Fibroblast of peridontal ligament (primary cell): ENCODE results near the gene ENO2.
"Not testable (repeated sequence)": the region's sequence is repeated elsewhere in the genome, so short reads cannot be mapped to it uniquely, and the experiment has no call there.

Source experiments
- DNase-seq: peaks from one replicate; pipeline ENCODE4 v3.0.0-alpha.2; 2010; ENCODE audit errors: extremely low read depth

Gene ENO2

DNA sequence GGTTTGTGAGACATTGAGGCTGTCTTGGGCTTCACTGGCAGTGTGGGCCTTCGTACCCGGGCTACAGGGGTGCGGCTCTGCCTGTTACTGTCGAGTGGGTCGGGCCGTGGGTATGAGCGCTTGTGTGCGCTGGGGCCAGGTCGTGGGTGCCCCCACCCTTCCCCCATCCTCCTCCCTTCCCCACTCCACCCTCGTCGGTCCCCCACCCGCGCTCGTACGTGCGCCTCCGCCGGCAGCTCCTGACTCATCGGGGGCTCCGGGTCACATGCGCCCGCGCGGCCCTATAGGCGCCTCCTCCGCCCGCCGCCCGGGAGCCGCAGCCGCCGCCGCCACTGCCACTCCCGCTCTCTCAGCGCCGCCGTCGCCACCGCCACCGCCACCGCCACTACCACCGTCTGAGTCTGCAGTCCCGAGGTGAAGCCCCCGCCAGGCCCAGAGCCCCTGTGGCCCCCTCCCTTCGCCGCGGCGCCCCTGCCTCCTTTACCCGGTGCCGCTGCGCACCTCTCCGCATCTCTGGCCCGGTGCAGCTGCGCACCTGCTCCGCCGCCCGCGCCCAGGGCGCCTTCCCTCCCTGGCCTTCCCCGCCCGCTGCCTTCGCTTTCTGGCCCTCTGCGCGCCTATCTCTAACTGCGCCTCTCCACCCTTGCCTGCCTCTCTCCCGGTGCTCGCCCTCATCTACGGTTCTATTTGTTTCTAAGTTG lies at the start of gene ENO2:
Gene ENO2, plus strand, starts transcription at position 335 of the 701 bp plus-strand sequence. CDS start 1,253 bp downstream, outside the sequence.
- DNase-seq, result peak; percentile 52

DNA sequence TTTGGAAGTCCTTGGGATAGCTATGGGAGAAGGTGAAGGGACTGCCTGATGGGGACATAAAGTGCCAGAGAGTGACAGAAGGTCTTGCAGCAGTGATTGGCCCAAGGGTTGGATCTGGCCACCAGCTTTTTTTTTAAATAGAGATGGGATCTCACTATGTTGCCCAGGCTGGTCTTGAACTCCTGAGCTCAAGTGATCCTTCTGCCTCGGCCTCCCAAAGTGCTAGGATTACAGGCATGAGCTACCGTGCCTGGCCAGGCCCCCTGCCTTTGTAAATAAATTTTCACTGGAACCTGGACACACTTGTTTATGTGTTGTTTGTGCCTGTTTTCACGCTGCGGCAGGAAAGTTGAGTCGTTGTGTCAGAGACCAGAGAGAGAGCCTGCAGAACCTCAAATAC lies 49.1 kb upstream of the ENO2 start:
- DNase-seq, result not testable (repeated sequence)

DNA sequence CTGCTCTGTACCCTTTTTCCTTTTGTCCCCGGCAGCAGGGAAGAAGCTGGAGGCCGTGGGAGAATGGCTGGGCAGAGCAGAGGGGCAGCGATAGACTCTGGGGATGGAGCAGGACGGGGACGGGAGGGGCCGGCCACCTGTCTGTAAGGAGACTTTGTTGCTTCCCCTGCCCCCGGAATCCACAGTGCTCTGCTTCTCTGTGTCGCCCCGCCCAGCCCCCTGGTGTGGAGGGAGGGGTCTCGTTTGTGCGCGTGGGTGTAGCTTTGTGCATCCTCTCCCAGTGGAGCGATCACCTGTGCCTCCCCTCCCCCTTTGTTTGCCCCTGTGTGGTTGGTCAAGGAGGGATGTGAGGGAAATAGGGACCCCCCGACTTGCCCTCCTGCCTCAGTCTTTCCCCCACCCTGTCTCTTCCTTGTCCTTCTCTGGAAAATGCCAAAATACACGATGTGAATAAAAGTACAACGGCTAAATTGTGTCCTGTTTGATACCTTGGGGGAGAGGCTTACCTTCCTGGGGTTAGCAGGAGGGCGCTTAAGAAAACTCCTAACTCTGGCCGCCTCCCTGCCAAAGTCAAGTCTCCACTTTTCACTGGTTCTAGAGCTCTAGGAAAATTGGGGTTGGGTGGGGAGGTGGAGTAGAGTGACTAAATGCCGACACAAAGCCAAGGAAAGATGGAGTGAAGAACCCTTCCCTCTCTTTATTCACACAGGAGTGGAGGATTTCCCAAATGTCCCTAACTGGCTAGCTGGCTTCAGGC lies 48.0 kb upstream of the ENO2 start:
- DNase-seq, result no peak

DNA sequence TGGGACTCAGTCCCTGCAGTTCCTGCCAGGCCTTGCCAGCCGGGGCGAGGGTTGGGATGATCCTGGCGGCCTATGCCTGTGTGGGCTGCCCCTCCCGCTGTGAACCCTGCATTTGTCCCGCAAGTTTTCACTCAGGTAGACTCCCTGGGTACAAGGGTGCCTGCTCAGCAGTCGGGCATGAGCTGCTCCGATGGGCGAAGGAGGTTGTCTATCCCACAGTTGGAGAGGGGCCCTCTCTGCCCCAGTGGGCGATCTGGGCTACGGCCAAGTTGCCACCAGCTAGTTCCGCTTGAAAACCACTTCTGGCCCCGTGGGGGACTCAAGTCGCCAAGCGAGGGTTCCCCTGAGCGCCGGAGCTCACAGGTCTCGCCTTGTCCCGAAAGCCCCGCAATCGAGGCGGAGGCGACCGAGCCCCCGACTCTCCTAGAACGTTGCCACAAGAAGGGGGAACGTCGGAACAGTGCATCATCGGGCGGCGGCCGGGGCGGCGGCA lies 47.4 kb upstream of the ENO2 start:
- DNase-seq, result peak; percentile 5

DNA sequence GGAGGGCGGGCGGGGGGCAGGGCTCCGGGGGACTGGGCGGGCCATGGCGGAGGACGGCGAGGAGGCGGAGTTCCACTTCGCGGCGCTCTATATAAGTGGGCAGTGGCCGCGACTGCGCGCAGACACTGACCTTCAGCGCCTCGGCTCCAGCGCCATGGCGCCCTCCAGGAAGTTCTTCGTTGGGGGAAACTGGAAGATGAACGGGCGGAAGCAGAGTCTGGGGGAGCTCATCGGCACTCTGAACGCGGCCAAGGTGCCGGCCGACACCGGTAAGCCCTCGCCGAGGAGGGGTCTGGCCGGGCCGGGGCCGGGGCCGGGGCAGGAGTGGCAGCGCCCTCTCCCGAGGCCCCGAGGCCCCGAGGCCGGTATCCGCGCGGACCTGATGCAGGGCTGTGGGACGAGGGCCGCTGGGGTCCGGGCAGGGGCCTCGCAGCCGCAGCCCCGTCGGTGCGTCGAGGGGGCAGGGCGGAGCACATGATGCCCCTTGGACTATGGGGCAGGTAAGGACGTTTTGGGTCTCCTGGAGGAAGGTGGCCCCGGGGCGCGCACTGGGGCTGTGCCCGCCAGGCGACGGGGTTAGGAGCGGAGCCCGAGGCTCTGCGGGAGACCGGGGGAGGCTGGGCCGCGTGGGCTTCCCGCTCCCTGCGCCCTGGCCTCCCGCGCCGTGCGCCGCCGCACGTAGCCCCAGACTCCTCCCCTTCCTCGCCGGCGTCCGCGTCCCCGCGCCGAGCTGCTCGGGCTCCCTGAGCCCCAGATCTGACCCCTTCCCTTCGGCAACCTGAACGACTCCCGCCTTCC lies 46.8 kb upstream of the ENO2 start, which contains the start of gene TPI1:
Gene TPI1, plus strand, starts transcription at position 119 of the 798 bp plus-strand sequence. Its CDS starts 36 bp downstream, at position 155.
- DNase-seq, result peak; percentile 74

DNA sequence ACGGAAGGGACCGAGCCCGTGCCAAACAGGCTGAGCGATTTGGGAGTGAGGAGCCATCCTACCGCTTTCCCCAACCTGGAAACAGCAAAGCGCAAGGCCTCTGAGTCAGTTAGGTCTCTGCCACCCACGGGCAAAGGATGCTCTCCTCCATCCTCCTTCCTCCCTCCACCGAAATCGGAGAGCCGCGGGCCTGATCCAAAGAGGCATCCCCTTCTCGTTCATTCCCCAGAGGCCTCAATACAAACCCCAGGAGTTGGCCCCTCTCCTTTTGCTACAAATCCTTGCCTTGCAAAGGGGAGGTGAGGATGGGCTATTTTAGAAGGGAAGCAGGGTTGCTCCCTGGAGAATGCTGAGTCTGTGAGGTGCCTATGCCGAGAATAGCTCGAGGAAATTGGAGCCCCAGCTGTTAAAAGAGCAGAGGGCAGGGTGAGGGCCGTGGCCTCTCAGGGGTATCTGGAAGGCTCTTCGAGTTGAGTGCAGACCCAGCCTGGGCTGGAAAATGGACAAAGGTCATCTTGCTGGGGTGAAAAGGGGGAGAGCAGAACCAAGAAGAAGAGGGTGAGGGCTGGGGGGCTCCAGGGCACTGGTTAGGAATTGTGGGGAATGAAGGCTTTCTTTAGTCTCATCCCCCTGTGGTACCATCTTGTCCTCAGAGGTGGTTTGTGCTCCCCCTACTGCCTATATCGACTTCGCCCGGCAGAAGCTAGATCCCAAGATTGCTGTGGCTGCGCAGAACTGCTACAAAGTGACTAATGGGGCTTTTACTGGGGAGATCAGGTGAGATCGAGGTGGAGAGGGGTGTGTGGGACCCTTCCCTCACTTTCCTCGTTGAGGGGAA lies 46.0 kb upstream of the ENO2 start:
- DNase-seq, result peak; percentile 25

DNA sequence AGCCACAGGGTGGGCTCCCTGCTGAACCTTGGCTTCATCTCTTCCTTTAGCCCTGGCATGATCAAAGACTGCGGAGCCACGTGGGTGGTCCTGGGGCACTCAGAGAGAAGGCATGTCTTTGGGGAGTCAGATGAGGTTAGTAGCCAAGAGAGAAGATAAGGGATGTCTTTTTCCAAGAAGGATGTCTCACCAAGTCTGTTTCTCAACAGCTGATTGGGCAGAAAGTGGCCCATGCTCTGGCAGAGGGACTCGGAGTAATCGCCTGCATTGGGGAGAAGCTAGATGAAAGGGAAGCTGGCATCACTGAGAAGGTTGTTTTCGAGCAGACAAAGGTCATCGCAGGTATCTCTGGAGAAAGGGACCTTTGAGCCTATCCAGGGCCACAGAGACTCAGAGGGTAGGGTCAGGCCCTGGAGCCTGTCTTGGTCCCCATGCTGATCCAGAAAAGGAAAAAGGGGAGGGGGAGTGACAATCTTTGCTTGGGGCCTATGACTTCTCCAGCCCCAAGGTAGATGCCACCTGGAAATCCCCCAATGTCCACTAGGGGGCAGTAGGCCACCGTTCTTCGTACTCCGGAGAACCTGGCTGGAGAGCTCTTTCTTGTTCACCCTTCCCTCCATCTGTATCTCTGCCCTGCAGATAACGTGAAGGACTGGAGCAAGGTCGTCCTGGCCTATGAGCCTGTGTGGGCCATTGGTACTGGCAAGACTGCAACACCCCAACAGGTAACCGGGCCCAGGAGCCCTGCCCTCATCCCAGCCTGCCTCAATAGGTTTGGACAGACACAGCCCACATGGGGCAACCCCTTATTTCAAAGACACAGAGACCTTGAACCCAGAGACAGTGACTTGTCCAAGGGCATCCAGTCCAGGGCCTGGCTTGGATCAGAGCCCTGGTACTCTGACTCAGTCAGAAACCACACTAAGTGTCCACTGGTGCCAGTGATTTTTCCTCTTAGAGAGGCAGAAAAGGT lies 45.0 kb upstream of the ENO2 start:
- peak; percentile 76 for DNase-seq

DNA sequence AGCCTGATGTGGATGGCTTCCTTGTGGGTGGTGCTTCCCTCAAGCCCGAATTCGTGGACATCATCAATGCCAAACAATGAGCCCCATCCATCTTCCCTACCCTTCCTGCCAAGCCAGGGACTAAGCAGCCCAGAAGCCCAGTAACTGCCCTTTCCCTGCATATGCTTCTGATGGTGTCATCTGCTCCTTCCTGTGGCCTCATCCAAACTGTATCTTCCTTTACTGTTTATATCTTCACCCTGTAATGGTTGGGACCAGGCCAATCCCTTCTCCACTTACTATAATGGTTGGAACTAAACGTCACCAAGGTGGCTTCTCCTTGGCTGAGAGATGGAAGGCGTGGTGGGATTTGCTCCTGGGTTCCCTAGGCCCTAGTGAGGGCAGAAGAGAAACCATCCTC lies 44.1 kb upstream of the ENO2 start:
- DNase-seq, result not testable (repeated sequence)

DNA sequence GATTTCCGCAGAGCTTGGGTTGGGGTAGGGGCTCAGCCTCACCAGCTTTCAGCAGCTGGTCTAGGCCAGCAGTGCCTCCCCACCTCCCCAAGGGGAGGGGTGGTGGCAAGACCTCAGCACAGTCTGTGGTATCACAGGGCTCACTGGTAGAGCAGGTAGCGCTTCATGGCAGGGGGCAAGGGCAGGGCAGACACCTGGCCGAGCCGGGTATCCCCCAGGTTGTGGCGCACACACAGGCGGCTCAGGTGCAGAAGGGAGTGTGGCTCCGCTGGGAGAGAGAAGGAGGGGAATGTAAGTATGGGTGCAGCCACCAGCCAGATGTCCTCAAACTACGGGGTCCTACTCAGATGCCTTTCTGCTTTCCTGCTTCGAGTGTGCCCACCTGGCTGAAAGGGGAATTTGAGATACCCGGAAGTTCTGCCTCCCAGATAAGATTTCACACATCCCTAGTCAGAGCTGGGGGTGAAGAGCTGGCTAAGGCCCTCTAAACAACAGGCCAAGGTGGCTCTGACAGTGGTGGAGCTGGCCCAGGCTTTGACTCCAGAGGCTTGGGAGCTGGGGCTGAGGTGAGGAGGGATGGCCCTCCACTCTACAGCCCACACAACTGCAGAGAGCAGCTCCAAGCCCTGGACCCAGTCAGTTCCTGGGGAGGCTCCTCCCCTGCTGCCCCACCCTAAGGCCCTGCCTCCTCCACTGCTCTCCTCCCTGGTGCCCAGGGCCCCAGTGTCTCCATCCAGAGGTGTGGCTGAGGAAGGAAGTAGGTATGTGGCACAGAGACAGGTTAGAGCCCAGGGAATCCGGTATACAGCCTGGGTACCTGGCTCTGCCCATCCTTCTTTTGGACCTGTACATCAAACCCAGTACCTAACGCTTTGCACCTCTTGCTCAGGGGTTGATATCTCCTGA lies 43.1 kb upstream of the ENO2 start:
- DNase-seq, result no peak

DNA sequence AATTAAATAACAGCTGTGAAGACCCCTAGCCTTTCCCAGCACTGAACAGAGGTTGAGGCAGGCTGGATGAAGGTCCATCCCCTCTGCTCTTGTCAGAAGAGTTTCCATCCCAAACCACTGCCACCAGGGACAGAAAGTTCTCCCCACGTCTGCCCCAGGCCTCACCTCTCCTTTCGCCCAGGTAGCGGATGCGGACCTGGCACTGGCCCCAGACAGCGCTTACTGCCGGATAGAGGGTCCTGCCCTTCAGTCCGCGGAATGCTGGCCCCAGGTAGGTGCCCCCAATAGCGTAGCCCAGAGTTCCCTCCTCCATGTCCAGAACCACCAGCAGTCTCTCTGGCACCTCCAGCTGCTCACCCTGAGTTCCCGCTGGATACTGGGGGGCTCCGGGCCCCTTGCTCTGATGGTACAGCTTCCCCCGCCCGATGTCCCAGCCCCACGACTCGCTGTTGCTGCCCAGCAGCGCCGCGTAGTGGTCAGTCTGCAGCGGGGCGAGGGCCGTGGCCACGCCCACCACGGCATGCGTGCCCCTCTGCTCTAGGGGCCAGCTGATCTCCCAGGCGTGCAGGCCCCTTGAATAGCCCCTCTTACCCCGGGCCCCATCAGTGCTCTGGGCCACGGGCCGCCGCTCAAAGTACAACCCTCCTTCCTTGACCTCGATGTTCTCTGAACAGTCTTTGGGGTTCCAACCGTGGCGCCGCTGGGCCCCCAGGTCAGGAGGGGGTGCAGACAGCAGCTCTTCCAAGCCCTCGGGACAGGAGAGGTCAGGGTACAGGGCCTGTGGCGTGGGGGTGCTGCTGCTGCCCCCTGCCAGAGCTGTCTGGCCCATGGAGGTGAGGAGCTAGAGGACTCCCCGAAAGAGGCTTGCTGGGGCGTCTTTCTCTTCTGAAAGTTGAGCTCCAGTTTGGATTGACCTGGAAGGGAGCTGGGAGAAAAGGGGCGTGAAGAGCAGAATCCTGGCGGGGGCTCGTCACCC lies 42.0 kb upstream of the ENO2 start:
- DNase-seq, result peak; percentile 50

DNA sequence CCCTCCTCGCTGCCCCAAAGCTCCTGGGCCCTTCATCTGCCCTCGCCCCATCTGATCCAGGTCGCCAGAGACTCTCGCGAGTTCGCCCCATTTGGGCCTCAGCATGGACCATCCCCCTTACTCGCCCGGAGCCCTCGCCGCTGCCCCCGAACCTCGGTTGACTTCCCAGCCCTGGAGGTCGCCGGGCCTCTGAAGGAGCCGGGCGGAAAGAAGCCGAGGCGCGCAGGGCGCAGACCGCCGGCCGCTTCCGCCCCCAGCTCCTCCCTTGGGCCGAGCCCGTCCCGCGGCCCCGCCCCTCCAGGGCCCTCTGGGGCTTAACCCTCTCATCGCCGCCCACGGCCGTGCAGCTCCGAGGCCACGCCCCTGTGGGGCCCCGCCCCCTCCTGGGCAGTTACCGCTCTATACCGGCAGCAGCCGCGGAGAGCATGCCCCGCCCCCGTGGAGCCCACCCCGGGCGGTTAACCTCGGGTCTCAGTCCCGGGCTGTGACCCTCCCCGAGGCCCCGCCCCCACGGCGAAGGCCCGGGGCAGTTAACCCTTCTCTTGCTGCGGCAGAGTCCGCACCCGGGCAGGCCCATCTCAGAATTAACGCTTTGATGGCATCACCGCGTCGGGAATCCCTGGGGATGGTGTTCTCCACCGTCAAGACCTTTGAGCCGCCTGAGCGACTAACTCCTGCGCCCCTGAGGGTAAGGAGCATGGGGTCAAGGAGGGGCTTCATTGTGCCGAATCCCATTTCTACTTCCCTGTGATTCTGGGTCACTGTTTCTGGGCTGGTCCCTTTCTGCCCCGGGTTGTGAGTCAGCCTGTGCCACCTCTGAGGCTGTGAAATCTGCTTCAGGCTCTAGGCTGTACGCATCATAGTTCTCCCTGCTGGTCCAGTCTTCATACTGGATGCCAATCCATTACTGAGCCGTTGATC lies 41.0 kb upstream of the ENO2 start, which contains the start of gene SPSB2:
Gene SPSB2, minus strand, starts transcription at position 210 of the 921 bp plus-strand sequence. CDS start 402 bp downstream, outside the sequence.
- peak; percentile 90 for DNase-seq

DNA sequence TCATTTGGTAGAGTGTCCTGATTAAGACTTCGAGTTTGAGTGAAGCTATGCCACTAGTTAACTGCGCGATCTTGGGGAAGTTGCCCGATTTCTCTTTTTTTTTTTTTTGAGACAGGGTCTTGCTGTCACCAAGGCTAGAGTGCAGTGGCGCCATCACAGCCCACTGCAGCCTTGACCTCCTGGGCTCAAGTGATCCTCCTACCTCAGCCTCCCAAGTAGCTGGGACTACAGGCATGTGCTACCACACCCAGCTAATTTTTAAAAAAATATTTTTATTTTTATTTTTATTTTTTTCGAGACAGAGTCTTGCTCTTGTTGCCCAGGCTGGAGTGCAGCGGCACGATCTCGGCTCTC lies 40.4 kb upstream of the ENO2 start:
- DNase-seq, result not testable (repeated sequence)

DNA sequence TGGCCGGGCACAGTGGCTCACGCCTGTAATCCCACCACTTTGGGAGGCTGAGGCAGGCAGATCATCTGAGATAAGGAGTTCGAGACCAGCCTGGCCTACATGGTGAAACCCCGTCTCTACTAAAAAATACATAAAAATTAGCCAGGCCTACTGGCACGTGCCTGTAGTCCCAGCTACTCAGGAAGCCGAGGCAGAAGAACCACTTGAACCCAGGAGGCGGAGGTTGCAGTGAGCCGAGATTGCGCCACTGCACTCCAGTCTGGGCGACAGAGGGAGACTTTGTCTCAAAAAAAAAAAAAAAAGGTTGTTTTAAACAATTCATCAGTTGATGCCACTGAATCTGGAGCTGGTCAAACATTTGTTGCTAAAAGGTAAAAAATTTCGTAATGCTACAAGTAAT lies 34.6 kb upstream of the ENO2 start:
- not testable (repeated sequence) for DNase-seq

DNA sequence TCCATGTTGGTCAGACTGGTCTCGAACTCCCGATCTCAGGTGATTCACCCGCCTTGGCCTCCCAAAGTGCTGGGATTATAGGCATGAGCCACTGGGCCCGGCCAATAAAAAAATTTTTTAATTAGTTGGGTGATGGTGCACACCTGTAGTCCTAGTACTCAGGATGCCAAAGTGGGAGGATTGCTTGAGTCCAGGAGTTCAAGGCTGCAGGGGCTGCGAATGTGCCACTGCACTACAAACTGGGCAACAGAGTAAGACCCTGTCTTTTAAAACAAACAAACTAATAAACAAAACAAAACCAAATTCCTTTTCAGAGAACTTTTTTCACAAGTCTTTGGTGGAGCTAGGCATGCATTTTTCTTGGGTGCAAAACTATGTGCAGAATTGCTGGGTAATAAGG lies 31.1 kb upstream of the ENO2 start:
- no peak for DNase-seq

DNA sequence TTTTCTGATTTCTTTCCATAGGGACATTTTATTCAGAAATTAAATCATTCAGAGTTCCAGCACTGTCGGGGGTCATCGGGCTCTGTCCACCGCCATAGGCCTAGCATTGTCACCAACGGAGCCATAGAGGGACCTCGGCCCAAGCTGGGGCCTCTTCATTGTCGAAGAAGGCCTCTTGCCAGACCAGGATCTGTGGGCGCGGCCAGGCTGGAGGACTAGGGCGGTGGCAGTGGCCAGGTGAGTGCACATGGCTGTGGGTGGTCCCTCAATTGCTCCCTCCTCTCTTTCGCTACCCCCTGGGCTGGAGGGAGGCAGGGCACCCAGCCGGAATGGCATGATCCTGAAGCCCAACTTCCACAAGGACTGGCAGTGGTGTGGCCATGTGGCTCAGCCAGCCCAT lies 30.7 kb upstream of the ENO2 start:
- DNase-seq, result no peak

DNA sequence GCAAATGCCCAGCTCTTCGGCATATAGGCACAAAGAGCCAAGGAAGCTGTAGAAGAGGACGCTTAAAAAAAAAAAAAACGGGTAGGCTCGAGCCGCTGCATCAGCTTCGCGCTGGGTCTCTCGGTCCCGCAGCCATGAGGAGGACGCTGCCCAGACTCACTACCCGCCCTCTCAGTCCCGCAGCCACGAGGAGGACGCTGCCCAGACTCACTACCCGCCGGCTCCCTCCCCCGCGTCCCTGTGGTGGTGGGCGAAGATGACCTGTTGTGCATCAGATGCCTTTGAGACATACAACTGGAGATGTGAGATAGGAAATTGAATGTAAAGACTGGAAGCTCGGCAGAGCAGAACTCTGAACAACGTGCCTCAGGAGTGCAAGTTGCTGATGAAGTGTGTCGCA lies 29.8 kb upstream of the ENO2 start:
- no peak for DNase-seq
